ENCODE data around the gene MAPT.
A peak's percentile ranks its signal among the peaks of the same experiment; 100 is the strongest.

Gene MAPT

GRCh38 chr17:45894022-45894784, at the start of gene MAPT:
Gene MAPT (plus strand): TSS chr17:45894554. CDS start chr17:45962338, 67,784 bp downstream.
- DNase-seq = peak; percentile 89
- in situ Hi-C loops (cut with MboI; ENCODE audit: low pct_unique_long_range_greater_than_20kb, low sequenced_read_pairs) = no loop called here

- DNase-seq = no peak
- in situ Hi-C loops (cut with MboI; ENCODE audit: low pct_unique_long_range_greater_than_20kb, low sequenced_read_pairs) = no loop called here
Measured at GRCh38 chr17:45844695-45845375, 49.5 kb upstream of the MAPT start, which contains the start of gene SPPL2C. Gene SPPL2C (plus strand): TSS chr17:45844881. CDS start chr17:45844907, 26 bp downstream.

- DNase-seq = no peak
- in situ Hi-C loops (cut with MboI; ENCODE audit: low pct_unique_long_range_greater_than_20kb, low sequenced_read_pairs) = no loop called here
Measured at GRCh38 chr17:45845376-45846185, 48.8 kb upstream of the MAPT start.

GRCh38 chr17:45846223-45846622, 48.1 kb upstream of the MAPT start:
- no peak for DNase-seq
- in situ Hi-C loops (cut with MboI; ENCODE audit: low pct_unique_long_range_greater_than_20kb, low sequenced_read_pairs) = no loop called here

- DNase-seq = no peak
- in situ Hi-C loops (cut with MboI; ENCODE audit: low pct_unique_long_range_greater_than_20kb, low sequenced_read_pairs) = no loop called here
Measured at GRCh38 chr17:45846646-45847045, 47.7 kb upstream of the MAPT start.

GRCh38 chr17:45847101-45847500, 47.3 kb upstream of the MAPT start:
- in situ Hi-C loops (cut with MboI; ENCODE audit: low pct_unique_long_range_greater_than_20kb, low sequenced_read_pairs) = no loop called here
- no peak for DNase-seq

- in situ Hi-C loops (cut with MboI; ENCODE audit: low pct_unique_long_range_greater_than_20kb, low sequenced_read_pairs) = no loop called here
Measured at GRCh38 chr17:45847747-45848146, 46.6 kb upstream of the MAPT start.

GRCh38 chr17:45848405-45848804, 45.9 kb upstream of the MAPT start:
- no peak for DNase-seq
- in situ Hi-C loops (cut with MboI; ENCODE audit: low pct_unique_long_range_greater_than_20kb, low sequenced_read_pairs) = no loop called here

More at GRCh38 chr17:45847747-45848146, 46.6 kb upstream of the MAPT start:
- DNase-seq = no peak

GRCh38 chr17:45848868-45849535, 45.4 kb upstream of the MAPT start:
- in situ Hi-C loops (cut with MboI; ENCODE audit: low pct_unique_long_range_greater_than_20kb, low sequenced_read_pairs) = no loop called here
- no peak for DNase-seq

- in situ Hi-C loops (cut with MboI; ENCODE audit: low pct_unique_long_range_greater_than_20kb, low sequenced_read_pairs) = no loop called here
- DNase-seq = no peak
Measured at GRCh38 chr17:45849536-45849990, 44.8 kb upstream of the MAPT start.

GRCh38 chr17:45850011-45850410, 44.3 kb upstream of the MAPT start:
- in situ Hi-C loops (cut with MboI; ENCODE audit: low pct_unique_long_range_greater_than_20kb, low sequenced_read_pairs) = no loop called here
- no peak for DNase-seq

GRCh38 chr17:45850468-45850867, 43.9 kb upstream of the MAPT start:
- in situ Hi-C loops (cut with MboI; ENCODE audit: low pct_unique_long_range_greater_than_20kb, low sequenced_read_pairs) = no loop called here

GRCh38 chr17:45851022-45851421, 43.3 kb upstream of the MAPT start:
- no peak for DNase-seq
- in situ Hi-C loops (cut with MboI; ENCODE audit: low pct_unique_long_range_greater_than_20kb, low sequenced_read_pairs) = no loop called here

More at GRCh38 chr17:45850468-45850867, 43.9 kb upstream of the MAPT start:
- DNase-seq = no peak

GRCh38 chr17:45851464-45851863, 42.9 kb upstream of the MAPT start:
- in situ Hi-C loops (cut with MboI; ENCODE audit: low pct_unique_long_range_greater_than_20kb, low sequenced_read_pairs) = no loop called here
- DNase-seq = no peak

- DNase-seq = no peak
- in situ Hi-C loops (cut with MboI; ENCODE audit: low pct_unique_long_range_greater_than_20kb, low sequenced_read_pairs) = no loop called here
Measured at GRCh38 chr17:45851873-45852272, 42.5 kb upstream of the MAPT start.

- DNase-seq = peak; percentile 60
- in situ Hi-C loops (cut with MboI; ENCODE audit: low pct_unique_long_range_greater_than_20kb, low sequenced_read_pairs) = no loop called here
Measured at GRCh38 chr17:45852535-45853297, 41.6 kb upstream of the MAPT start.

GRCh38 chr17:45854209-45854608, 40.1 kb upstream of the MAPT start:
- in situ Hi-C loops (cut with MboI; ENCODE audit: low pct_unique_long_range_greater_than_20kb, low sequenced_read_pairs) = no loop called here
- no peak for DNase-seq

- in situ Hi-C loops (cut with MboI; ENCODE audit: low pct_unique_long_range_greater_than_20kb, low sequenced_read_pairs) = no loop called here
- DNase-seq = no peak
Measured at GRCh38 chr17:45855691-45856336, 38.5 kb upstream of the MAPT start.
